ENCODE data around the gene GATAD2A.
A peak's percentile ranks its signal among the peaks of the same experiment; 100 is the strongest.

GRCh38 chr19:19540064-19540714 is 134.7 kb downstream of the GATAD2A start:
- TF ChIP-seq BDP1 (IDR thresholded peaks at IDR 0.05; ENCODE audit: insufficient read depth, insufficient read length) (no peak), GABPA (tag; conservative IDR thresholded peaks at IDR 0.05; ENCODE audit: low read depth) (no peak), NFYB (IDR thresholded peaks at IDR 0.05; ENCODE audit: extremely low read depth, insufficient read length) (no peak), REST (IDR thresholded peaks at IDR 0.05; ENCODE audit: borderline replicate concordance) (no peak), REST (CRISPR knock-in tag; IDR thresholded peaks at IDR 0.05; ENCODE audit: low read depth) (no peak), EZH2 (IDR thresholded peaks at IDR 0.05; ENCODE audit: borderline replicate concordance, low read depth, low read length) (no peak), SMAD3 (CRISPR knock-in tag; conservative IDR thresholded peaks at IDR 0.05) (no peak), CBX3 (IDR thresholded peaks at IDR 0.05; ENCODE audit: borderline replicate concordance in 1 of 2, low read length in 2 of 2) (0 out of 3 replicates have a peak, but pooled peaks of 1 of the 2 experiments have one; percentile 29), CBX8 (IDR thresholded peaks at IDR 0.05; ENCODE audit: borderline replicate concordance, extremely low read depth, low read depth, low read length, poor library complexity, severe bottlenecking) (no peak)
